HFFc6 (cell line): Measurements from ENCODE around the gene CCDC158. TPM values are rescaled to one million over a fixed set of nuclear protein-coding genes. Genes with fewer than 3 reads are reported as not detected.

ENCODE experiments used
- DNase-seq: peaks from one replicate; pipeline ENCODE4 v3.0.0-alpha.2; 2018
- H3K27ac Mint-ChIP-seq: 2 replicates; pipeline ENCODE4 v1.8.0; 2020; ENCODE audit warnings: mild to moderate bottlenecking, mixed read lengths
- H3K27me3 Mint-ChIP-seq: 2 replicates; pipeline ENCODE4 v1.8.0; 2021; ENCODE audit warnings: mild to moderate bottlenecking, moderate library complexity, mixed read lengths; ENCODE audit not compliant: insufficient read depth
- H3K36me3 Mint-ChIP-seq: 2 replicates; pipeline ENCODE4 v1.8.0; 2021; ENCODE audit warnings: low read depth, mixed read lengths
- H3K4me1 Mint-ChIP-seq: 2 replicates; pipeline ENCODE4 v1.8.0; 2020; ENCODE audit warnings: low read depth, mixed read lengths
- H3K4me3 Mint-ChIP-seq: 2 replicates; pipeline ENCODE4 v1.8.0; 2020; ENCODE audit warnings: mild to moderate bottlenecking, moderate library complexity, mixed read lengths
- H3K9me3 Mint-ChIP-seq: 2 replicates; pipeline ENCODE4 v1.8.0; 2020; ENCODE audit warnings: mild to moderate bottlenecking, mixed read lengths
- CTCF ChIP-seq: fragments of 200-600 bp; sonication (generic); IDR thresholded peaks from 2 replicates; pipeline ENCODE4 v1.5.0; 2021; ENCODE audit warnings: antibody characterized with exemption, mild to moderate bottlenecking
- total RNA-seq, 6 experiments: library from RNA; stranded (reverse); fragmentation: NEBNext Ultra II Directional; extraction: Animal tissue kit (Norgen Biotek cat#: 25700); gene quantifications; 2 replicates in 1 of 6; 3 replicates in 5 of 6; pipeline ENCODE4 v1.2.3, GENCODE V29; 2021

The CCDC158 gene
- total RNA-seq, 6 experiments from 2014 or later, result 0.05 TPM; not detected in 5

- no peak for TF ChIP-seq CTCF
- H3K36me3 Mint-ChIP-seq, result no peaks in the 10 kb centered on the region; the same call in 1 of the 2 replicates
- DNase-seq, result no peak
- H3K9me3 Mint-ChIP-seq, result peaks cover 4% of the 10 kb centered on the region
- H3K4me1 Mint-ChIP-seq, result peaks cover 31% of the 10 kb centered on the region
- no peak overlapping the region for H3K27ac Mint-ChIP-seq
- peaks cover under 1% of the 10 kb centered on the region for H3K27me3 Mint-ChIP-seq
- H3K4me3 Mint-ChIP-seq, result no peak overlapping the region
These were observed 44.4 kb downstream of the CCDC158 start for GRCh38 chr4:76376534-76376933.

- H3K9me3 Mint-ChIP-seq, result peaks cover 4% of the 10 kb centered on the region
- peaks cover 4% of the 10 kb centered on the region for H3K27me3 Mint-ChIP-seq
- H3K4me3 Mint-ChIP-seq, result peak overlapping the region; percentile 73; the same call in 1 of the 2 replicates
- H3K36me3 Mint-ChIP-seq, result no peaks in the 10 kb centered on the region; the same call in 1 of the 2 replicates
- no peak for DNase-seq
- no peak for TF ChIP-seq CTCF
- H3K4me1 Mint-ChIP-seq, result peaks cover 31% of the 10 kb centered on the region
- H3K27ac Mint-ChIP-seq, result no peak overlapping the region
These were observed 45.2 kb downstream of the CCDC158 start for GRCh38 chr4:76375703-76376102.

GRCh38 chr4:76374798-76375197, 46.1 kb downstream of the CCDC158 start:
- Mint-ChIP-seq H3K27me3 (peaks cover 8% of the 10 kb centered on the region), H3K4me1 (peaks cover 31% of the 10 kb centered on the region), H3K9me3 (no peaks in the 10 kb centered on the region), H3K27ac (no peak overlapping the region), H3K36me3 (no peaks in the 10 kb centered on the region), H3K4me3 (peak overlapping the region; percentile 21; the same call in 1 of the 2 replicates)
- no peak for TF ChIP-seq CTCF
- DNase-seq, result no peak

GRCh38 chr4:76373919-76374552, 46.9 kb downstream of the CCDC158 start:
- peaks cover 8% of the 10 kb centered on the region for H3K27me3 Mint-ChIP-seq
- H3K9me3 Mint-ChIP-seq, result no peaks in the 10 kb centered on the region
- DNase-seq, result no peak
- no peak overlapping the region for H3K27ac Mint-ChIP-seq
- H3K4me1 Mint-ChIP-seq, result peaks cover 31% of the 10 kb centered on the region
- no peaks in the 10 kb centered on the region for H3K36me3 Mint-ChIP-seq
- no peak for TF ChIP-seq CTCF
- H3K4me3 Mint-ChIP-seq, result no peak overlapping the region

- peaks cover 28% of the 10 kb centered on the region for H3K27me3 Mint-ChIP-seq
- DNase-seq, result no peak
- H3K4me3 Mint-ChIP-seq, result no peak overlapping the region
These were observed 54.2 kb downstream of the CCDC158 start for GRCh38 chr4:76366737-76367136.

More at GRCh38 chr4:76366737-76367136, 54.2 kb downstream of the CCDC158 start:
- peaks cover 18% of the 10 kb centered on the region for H3K4me1 Mint-ChIP-seq
- no peaks in the 10 kb centered on the region for H3K36me3 Mint-ChIP-seq
- H3K9me3 Mint-ChIP-seq, result no peaks in the 10 kb centered on the region
- no peak overlapping the region for H3K27ac Mint-ChIP-seq
- TF ChIP-seq CTCF, result no peak
